ENCODE measurements around the gene CEP164.

- no peak for TF ChIP-seq CTCF (IDR thresholded peaks at IDR 0.05)
- no peak for TF ChIP-seq RXRA (IDR thresholded peaks at IDR 0.05; ENCODE audit: borderline replicate concordance, low read depth)
- TF ChIP-seq FOXJ3 (CRISPR knock-in tag; IDR thresholded peaks at IDR 0.05): no peak
- TF ChIP-seq EP300 (IDR thresholded peaks at IDR 0.05; ENCODE audit: borderline replicate concordance in 1 of 2, low read depth in 1 of 2, low read length in 1 of 2): no peak
- TF ChIP-seq ZBTB33 (IDR thresholded peaks at IDR 0.05; ENCODE audit: borderline replicate concordance, low read depth): no peak
Measured at GRCh38 chr11:117412176-117412575, 84.5 kb downstream of the CEP164 start.
